NCI-H2227 (cell line): ENCODE measurements around the gene PLCB4.
A peak's percentile ranks its signal among the peaks of the same experiment; 100 is the strongest.

Experiments
- DNase-seq: peaks from one replicate; lab custom pipeline; 2025; ENCODE audit not compliant: unreplicated experiment; lab: John Stamatoyannopoulos, UW

Gene PLCB4

GRCh38 chr20:9417665-9418064, 348.8 kb downstream of the PLCB4 start:
- DNase-seq, result no peak

DNA sequence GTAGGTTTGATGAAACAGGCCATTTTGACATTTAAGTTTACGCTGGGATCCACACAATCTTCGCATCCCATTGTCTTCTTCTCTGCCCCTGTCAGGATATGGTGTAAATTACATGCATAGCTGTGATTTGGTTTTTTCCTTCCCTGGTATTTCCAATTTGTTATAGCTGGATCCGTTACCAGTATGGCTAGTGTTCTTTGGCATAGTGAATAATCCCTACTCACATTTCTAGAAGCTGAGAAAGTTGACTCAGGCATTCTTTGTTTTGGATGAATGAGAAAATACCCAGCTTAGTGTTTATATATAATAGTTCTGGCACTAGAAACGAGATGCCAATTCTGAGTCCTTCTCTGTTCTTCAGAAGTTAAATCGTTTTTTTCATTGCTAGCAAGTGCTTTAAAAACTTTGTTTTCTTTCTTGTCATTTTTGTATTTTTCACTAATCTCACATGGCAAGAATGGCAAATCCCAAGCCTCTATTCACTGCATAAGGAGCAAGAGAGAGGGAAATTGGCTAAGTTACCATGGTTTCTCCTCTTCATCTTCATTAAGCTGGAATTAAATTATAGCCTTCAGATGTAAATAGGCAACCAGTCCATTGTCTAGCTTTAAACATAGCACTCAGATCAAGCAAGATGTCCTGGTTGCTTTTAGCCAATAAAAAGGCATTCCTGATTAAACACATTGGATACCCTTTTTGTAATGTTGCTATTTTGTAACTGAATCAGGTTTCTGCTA, 353.6 kb downstream of the PLCB4 start:
- no peak for DNase-seq

- no peak for DNase-seq
These were observed 355.7 kb downstream of the PLCB4 start for GRCh38 chr20:9424551-9424950.

DNA sequence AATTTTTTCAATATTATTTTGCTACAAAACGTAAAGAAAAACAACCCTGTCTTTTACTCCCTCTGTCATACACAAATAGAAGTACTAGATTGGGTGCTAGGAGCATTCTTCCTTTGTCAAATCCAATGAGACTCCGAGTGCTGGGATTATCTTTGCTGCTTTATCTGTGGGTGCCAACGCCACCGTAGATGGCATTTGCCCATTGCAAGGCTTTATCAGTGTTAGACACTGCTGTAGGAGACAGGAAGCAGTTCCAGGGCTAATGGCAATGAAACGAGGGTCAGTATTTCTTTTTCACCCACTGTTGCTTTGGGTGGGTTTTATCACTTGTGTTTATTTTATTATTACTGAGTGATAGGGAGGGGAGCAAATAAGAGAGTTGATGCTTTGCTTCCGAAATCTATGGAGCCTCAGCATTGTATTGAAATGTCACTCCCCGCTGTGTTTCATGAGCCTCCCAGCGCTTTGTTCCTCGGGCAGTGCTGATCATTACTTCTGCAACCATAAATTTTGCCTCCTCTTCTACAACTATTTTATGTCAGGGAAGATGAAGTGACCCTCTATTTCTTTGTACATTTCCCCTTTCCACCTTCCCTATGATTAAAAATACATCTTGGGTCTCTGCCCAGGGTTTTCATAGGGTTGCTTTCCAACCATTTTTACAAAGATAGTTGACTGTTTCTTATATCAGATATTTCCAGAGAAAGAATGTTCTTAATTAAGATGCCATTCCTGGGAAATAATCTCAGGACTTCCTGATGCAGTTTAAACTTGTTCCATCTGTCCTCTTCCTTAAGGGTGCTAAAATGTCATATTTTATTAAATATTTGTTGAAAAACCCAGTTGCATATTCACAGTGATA, 358.8 kb downstream of the PLCB4 start:
- peak; percentile 61 for DNase-seq

GRCh38 chr20:9428292-9428607, 359.4 kb downstream of the PLCB4 start:
- no peak for DNase-seq

DNA sequence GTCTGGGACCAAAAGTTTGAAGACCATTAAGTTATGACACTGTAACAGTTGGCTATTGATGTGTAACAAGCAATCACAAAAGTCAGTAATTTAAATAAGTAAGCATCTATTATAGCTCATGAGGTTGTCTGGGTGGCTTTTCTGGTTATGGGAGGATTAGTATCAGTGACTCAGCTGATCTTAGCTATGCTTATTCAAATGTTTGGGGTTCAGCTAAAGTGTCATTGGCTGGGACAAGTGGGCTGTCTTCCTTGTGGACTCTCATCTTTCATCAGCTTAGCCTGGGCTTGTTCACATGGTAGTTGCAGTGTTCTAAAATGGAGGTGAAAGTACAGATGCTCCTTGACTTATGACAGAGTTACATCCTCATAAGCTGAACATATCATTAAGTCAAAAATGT, 370.9 kb downstream of the PLCB4 start:
- DNase-seq, result no peak

DNA sequence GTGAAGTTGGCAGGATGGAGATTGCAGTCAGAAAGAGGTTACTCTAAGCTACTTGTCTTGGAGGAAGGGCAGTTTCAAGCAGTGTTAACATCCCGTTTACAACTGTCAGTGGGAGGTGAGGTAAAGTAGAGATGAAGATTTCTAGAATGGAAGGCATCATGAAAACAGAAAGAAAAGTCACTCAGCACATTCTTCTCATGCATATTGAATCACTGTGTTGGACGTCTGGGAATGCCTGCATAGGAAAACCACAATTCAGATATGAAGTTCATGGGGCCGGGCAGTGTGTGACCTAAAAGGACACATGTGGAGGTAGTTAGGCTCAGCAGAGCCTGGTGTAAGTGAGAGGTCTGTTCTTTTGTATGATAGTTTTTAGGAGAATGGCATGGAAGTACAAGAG, 372.0 kb downstream of the PLCB4 start:
- DNase-seq, result no peak

GRCh38 chr20:9441948-9442347, 373.1 kb downstream of the PLCB4 start:
- DNase-seq, result no peak

- peak; percentile 5 for DNase-seq
These were observed 374.0 kb downstream of the PLCB4 start for GRCh38 chr20:9442858-9443257.

GRCh38 chr20:9444921-9445320, 376.0 kb downstream of the PLCB4 start:
- DNase-seq, result no peak

GRCh38 chr20:9447182-9447581, 378.3 kb downstream of the PLCB4 start:
- no peak for DNase-seq

DNA sequence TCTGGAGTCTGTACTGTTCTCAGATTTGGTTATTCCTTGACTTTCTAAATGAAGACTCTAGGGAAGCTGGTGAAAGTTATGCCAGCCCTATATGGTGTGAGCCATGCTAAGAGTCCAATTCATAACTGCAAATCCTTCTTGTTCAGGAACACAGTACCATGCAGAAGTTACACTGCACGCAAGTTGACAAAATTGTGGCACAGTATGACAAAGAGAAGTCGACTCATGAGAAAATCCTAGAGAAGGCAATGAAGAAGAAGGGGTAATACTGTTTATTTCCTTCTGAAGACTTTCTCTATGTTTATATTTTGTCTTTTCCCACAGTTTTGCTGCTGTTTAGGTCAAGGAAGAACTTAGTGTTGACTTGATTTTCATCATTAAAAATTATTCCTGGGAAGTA, 384.3 kb downstream of the PLCB4 start:
- DNase-seq, result no peak

- no peak for DNase-seq
These were observed 385.9 kb downstream of the PLCB4 start for GRCh38 chr20:9454791-9455190.

- DNase-seq, result no peak
These were observed 388.2 kb downstream of the PLCB4 start for GRCh38 chr20:9457136-9457535.

DNA sequence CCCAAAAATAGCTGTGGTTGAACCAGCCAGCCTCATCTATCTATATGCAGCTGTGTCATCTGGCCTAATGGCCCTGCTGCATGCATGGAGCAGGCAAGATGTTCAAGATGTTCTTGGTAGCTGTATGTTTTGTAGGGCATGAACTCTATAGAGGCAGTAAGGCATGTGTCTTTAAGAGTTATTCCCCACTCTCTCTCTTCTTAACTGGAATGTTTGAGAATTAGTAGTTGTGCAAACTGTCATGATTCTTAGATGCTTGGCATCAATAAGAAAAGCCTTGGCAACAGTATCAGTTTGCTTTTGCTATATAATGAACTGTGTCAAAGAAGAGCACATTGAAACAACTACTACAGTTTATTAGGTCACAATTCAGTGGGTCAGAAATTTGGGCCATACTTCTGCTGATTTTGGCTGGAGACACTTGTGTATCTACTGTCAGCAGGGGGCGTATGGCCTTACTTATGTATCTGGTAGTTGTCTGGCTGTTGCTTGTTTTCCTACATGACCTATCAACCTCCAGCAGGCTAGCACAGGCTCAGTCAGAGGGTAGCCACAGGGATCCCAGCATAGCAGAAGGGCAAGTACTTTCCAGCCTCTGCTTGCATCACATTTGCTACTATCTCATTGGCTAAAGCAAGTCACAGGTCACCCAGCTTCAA, 389.4 kb downstream of the PLCB4 start:
- DNase-seq, result no peak

DNA sequence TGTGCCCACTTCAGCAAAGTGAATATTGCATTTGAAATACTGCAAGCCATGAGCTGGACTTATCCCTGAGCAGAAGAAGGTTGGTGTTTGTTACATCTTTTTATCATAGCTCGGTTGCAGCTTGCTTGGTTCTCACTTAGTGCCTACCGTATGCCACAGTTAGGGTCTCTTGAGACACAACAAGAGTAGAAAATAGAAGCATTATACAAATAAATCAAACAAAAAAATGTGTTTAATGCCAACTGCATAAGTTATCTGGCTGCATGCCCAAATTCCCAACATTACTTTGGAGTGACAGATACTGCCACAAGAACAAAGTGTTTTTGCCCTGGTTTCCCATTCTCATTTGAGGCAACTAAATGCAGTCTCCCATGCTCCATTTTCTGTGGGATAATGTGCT, 391.6 kb downstream of the PLCB4 start:
- DNase-seq, result no peak

DNA sequence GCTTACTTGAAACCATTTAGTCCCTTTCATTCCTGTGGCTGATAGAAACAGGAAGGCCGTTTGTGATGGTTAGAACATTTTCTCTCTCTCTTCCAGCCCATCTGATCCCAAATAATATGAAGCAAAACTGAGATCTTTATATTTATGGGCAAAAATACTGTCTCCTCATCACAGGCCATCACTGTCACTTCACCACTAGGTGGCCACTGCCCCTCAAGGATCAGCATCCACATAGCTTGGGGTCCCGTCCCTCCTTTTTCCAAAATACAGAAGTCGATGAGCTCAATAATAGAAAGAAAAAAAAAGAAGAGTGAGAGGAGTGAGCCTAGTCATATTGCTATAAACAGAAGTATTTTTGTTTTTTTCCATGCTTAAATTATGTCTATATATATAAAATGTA, 399.1 kb downstream of the PLCB4 start:
- no peak for DNase-seq

GRCh38 chr20:9474835-9475415, 406.0 kb downstream of the PLCB4 start:
- no peak for DNase-seq

- DNase-seq, result no peak
These were observed 406.6 kb downstream of the PLCB4 start for GRCh38 chr20:9475456-9475855.

DNA sequence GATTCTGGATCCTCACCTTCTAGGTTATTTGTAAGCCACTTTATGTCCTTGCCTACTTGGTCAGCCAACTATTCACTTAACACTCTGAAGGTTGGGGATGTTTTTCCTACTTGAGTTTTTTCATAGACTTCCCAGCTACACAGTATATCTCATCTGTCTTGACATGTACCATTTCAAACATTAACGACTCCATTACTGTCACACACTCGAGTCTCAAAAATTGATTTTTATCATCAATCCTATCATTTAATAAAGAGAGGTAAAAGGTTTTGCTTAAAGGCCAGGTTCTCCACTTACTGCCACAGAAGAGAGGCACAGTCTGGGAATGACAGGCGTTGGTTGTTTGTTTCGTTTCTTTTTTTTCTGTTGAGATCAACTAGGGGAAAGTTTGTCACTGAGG, 407.3 kb downstream of the PLCB4 start:
- no peak for DNase-seq

GRCh38 chr20:9476637-9477036, 407.8 kb downstream of the PLCB4 start:
- DNase-seq, result no peak

DNA sequence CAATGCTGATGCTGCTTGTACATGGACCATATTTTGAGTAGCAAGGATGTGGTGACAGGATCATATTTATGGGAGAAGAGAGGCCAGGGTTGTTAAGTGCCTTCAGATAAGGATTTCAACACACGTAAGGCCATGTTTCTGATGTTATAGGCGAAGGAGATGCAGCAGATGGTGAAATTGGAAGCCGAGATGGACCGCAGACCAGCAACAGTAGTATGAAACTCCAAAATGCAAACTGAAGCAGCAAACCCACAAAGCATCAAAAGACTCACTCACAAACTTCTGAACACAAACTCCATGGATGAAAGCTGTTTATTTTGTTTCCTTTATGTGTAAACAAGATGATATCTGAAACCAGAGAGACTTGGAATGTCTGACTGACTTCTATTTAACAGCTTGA, 409.9 kb downstream of the PLCB4 start:
- no peak for DNase-seq
